Gastroesophageal sphincter (tissue), 3 donors: ENCODE measurements around the gene SOX5.

ENCODE experiments used
- POLR2A ChIP-seq, 2 donors: fragments of 450-650 bp; IDR thresholded peaks; one replicate each; pipeline ENCODE4 v1.6.1; 2017; ENCODE audit warnings: antibody characterized with exemption in 2 of 2, mild to moderate bottlenecking in 2 of 2, moderate library complexity in 1 of 2
- POLR2AphosphoS5 ChIP-seq: sonication (generic); formaldehyde crosslinking; IDR thresholded peaks from one replicate; pipeline ENCODE4 v1.6.1; 2017; ENCODE audit warnings: antibody characterized with exemption
- TF ChIP-seq, protein P1 (sequence below), 4 experiments: fragments of 200-600 bp in 2 of 4; fragments of 450-650 bp in 2 of 4; sonication (generic) in 1 of 4; IDR thresholded peaks; one replicate each; pipeline ENCODE4 v1.5.1; 2017 to 2019; ENCODE audit warnings: antibody characterized with exemption in 4 of 4, mild to moderate bottlenecking in 2 of 4, moderate library complexity in 2 of 4

DNA sequence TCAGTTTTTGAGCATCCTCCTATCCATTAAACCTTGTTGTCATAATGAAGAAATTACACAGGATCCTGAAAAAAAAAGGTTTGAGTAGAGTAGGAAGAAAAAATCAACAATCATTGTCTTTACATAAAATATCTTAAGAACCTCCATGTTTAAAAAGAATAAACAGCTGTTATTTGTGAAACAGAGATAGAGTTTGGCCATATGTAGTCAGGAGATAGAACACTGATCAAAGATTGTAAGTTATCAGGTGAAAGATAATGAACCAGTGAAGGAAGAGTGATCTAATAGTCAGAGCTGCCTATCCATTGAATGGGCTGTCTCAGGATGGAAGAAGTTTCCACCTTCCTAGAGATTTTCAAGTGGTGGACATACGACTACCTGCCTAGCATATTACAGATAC is 397.1 kb downstream of the SOX5 start:
- TF ChIP-seq POLR2A (IDR thresholded peaks at IDR 0.05) (no peak), POLR2AphosphoS5 (no peak)
- TF ChIP-seq, protein P1, sequence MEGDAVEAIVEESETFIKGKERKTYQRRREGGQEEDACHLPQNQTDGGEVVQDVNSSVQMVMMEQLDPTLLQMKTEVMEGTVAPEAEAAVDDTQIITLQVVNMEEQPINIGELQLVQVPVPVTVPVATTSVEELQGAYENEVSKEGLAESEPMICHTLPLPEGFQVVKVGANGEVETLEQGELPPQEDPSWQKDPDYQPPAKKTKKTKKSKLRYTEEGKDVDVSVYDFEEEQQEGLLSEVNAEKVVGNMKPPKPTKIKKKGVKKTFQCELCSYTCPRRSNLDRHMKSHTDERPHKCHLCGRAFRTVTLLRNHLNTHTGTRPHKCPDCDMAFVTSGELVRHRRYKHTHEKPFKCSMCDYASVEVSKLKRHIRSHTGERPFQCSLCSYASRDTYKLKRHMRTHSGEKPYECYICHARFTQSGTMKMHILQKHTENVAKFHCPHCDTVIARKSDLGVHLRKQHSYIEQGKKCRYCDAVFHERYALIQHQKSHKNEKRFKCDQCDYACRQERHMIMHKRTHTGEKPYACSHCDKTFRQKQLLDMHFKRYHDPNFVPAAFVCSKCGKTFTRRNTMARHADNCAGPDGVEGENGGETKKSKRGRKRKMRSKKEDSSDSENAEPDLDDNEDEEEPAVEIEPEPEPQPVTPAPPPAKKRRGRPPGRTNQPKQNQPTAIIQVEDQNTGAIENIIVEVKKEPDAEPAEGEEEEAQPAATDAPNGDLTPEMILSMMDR (IDR thresholded peaks at IDR 0.05), result no peak
